Left colon (tissue), 2 donors: Measurements from ENCODE around the gene CX3CR1. TPM values are rescaled to one million over a fixed set of nuclear protein-coding genes. Genes with fewer than 3 reads are reported as not detected.
A peak's percentile ranks its signal among the peaks of the same experiment; 100 is the strongest.
"Not testable (repeated sequence)": the region's sequence is repeated elsewhere in the genome, so short reads cannot be mapped to it uniquely, and the experiment has no call there.

Experiments
- ATAC-seq: fragments of 200-7000 bp; cut with Tn5 transposase; one replicate; pipeline ENCODE4 v1.9.1; 2020; ENCODE audit warnings: mild to moderate bottlenecking, moderate library complexity
- DNase-seq, 2 donors: peaks; one replicate each; pipeline ENCODE4 v3.0.0-alpha.2; 2020
- intact Hi-C, 2 donors: fragments of 100-400 bp; cut with DNase I in 1 of 2; cut with micrococcal nuclease in 1 of 2; formaldehyde crosslinking; loops; one replicate each; pipeline versions ENCODE4 v1.11.2 to v1.14.0; 2022; cut with DNase I, micrococcal nuclease
- long read RNA-seq: library from polyadenylated mRNA; unstranded; transcript quantifications from one replicate; pipeline ENCODE4 v2.0.0, GENCODE V29; 2021
- total RNA-seq, 2 donors: library from RNA; stranded (reverse); fragmentation: NEBNext Ultra II Directional; extraction: Animal tissue kit (Norgen Biotek cat#: 25700); gene quantifications; one replicate each; pipeline ENCODE4 v1.2.1, GENCODE V29; 2021
- donor health status: DM: no; HTN: no; CAD: no.
- donor health status: DM: yes; HTN: yes; CAD: no.

Gene CX3CR1
- under 1 TPM; 0.24 to 0.59 TPM for total RNA-seq
- long read RNA-seq, result 0 reads

GRCh38 chr3:39279745-39280517 lies at the start of gene CX3CR1:
Gene CX3CR1 (minus strand): TSS chr3:39280036. CDS start chr3:39266509, 13,527 bp downstream.
- DNase-seq, result no peak
- no peak for ATAC-seq
- intact Hi-C loops, result loop anchor here in 1 of 2 donors (10.0 kb wide), 2 partner anchors 75 to 145 kb away; no protein-coding TSS in a partner anchor

- ATAC-seq, result peak; percentile 72
Measured at GRCh38 chr3:39329493-39329892, 49.7 kb upstream of the CX3CR1 start, which contains the start of gene CCR8. Gene CCR8 (plus strand): TSS chr3:39329709. CDS start chr3:39332332, 2,623 bp downstream.

GRCh38 chr3:39327746-39328349 lies 48.0 kb upstream of the CX3CR1 start:
- intact Hi-C loops, result no loop called here
- no peak for ATAC-seq
- no peak for DNase-seq

More at GRCh38 chr3:39329493-39329892, 49.7 kb upstream of the CX3CR1 start, which contains the start of gene CCR8:
- no peak for DNase-seq
- intact Hi-C loops, result no loop called here

GRCh38 chr3:39327053-39327745 lies 47.4 kb upstream of the CX3CR1 start:
- DNase-seq (no peak), ATAC-seq (no peak)
- intact Hi-C loops, result no loop called here

GRCh38 chr3:39325236-39325635 lies 45.4 kb upstream of the CX3CR1 start:
- intact Hi-C loops, result no loop called here
- DNase-seq (no peak), ATAC-seq (no peak)

- intact Hi-C loops, result no loop called here
- DNase-seq (no peak), ATAC-seq (no peak)
Measured at GRCh38 chr3:39323494-39323893, 43.7 kb upstream of the CX3CR1 start.

- DNase-seq, result no peak
- ATAC-seq, result no peak
- intact Hi-C loops, result no loop called here
Measured at GRCh38 chr3:39322936-39323335, 43.1 kb upstream of the CX3CR1 start.

- intact Hi-C loops, result not testable (repeated sequence)
Measured at GRCh38 chr3:39322209-39322715, 42.4 kb upstream of the CX3CR1 start.

GRCh38 chr3:39321574-39321983 lies 41.7 kb upstream of the CX3CR1 start:
- ATAC-seq, DNase-seq, intact Hi-C loops: not testable (repeated sequence)

More at GRCh38 chr3:39322209-39322715, 42.4 kb upstream of the CX3CR1 start:
- DNase-seq, ATAC-seq: not testable (repeated sequence)

- intact Hi-C loops, result no loop called here
- no peak for ATAC-seq
Measured at GRCh38 chr3:39319249-39319648, 39.4 kb upstream of the CX3CR1 start.

GRCh38 chr3:39318301-39318700 lies 38.5 kb upstream of the CX3CR1 start:
- intact Hi-C loops, result no loop called here
- ATAC-seq (peak; percentile 91), DNase-seq (peak in 1 of 2 donors; percentile 36)

More at GRCh38 chr3:39319249-39319648, 39.4 kb upstream of the CX3CR1 start:
- no peak for DNase-seq

GRCh38 chr3:39317571-39318169 lies 37.8 kb upstream of the CX3CR1 start:
- peak in 1 of 2 donors; percentile 50 for DNase-seq
- ATAC-seq, result peak; percentile 91

GRCh38 chr3:39315420-39315819 lies 35.6 kb upstream of the CX3CR1 start:
- no peak for ATAC-seq
- intact Hi-C loops, result no loop called here
- DNase-seq, result no peak

More at GRCh38 chr3:39317571-39318169, 37.8 kb upstream of the CX3CR1 start:
- intact Hi-C loops, result no loop called here

GRCh38 chr3:39313289-39313688 lies 33.5 kb upstream of the CX3CR1 start:
- no peak for ATAC-seq

GRCh38 chr3:39302178-39302577 lies 22.3 kb upstream of the CX3CR1 start:
- intact Hi-C loops, result no loop called here
- ATAC-seq (no peak), DNase-seq (no peak)

More at GRCh38 chr3:39313289-39313688, 33.5 kb upstream of the CX3CR1 start:
- DNase-seq, result no peak
- intact Hi-C loops, result no loop called here

- ATAC-seq, result no peak
- no peak for DNase-seq
- intact Hi-C loops, result no loop called here
Measured at GRCh38 chr3:39299279-39299678, 19.4 kb upstream of the CX3CR1 start.

GRCh38 chr3:39296197-39297077 lies 16.6 kb upstream of the CX3CR1 start:
- no peak for ATAC-seq
- DNase-seq, result no peak

More at GRCh38 chr3:39296197-39297077, 16.6 kb upstream of the CX3CR1 start:
- intact Hi-C loops, result no loop called here
